Psoas muscle (tissue), 8 donors: ENCODE measurements around the gene PMP22. TPM values are rescaled to one million over a fixed set of nuclear protein-coding genes. Genes with fewer than 3 reads are reported as not detected.

ENCODE experiments used
- ATAC-seq, 4 donors: fragments of 200-7000 bp; cut with Tn5 transposase; one replicate each; pipeline ENCODE4 v1.9.1; 2020; ENCODE audit warnings: moderate library complexity in 3 of 4, mild to moderate bottlenecking in 2 of 4
- DNase-seq, 2 donors: peaks; one replicate each; pipeline ENCODE4 v3.0.0-alpha.2; 2020
- H3K27ac ChIP-seq: fragments of 200-600 bp; one replicate; pipeline ENCODE4 v1.8.0; 2022
- H3K27me3 ChIP-seq, 3 donors: fragments of 200-600 bp in 1 of 3; one replicate each; pipeline versions ENCODE4 v1.6.1 to v1.8.0; 2013 to 2022; ENCODE audit warnings: low read length in 2 of 3, mild to moderate bottlenecking in 2 of 3, moderate library complexity in 1 of 3; ENCODE audit not compliant: insufficient read depth in 3 of 3
- H3K36me3 ChIP-seq, 2 donors: fragments of 200-600 bp in 1 of 2; one replicate each; pipeline versions ENCODE4 v1.6.1 to v1.8.0; 2013 to 2022; ENCODE audit warnings: low read depth in 1 of 2, mild to moderate bottlenecking in 1 of 2, moderate library complexity in 1 of 2; ENCODE audit not compliant: insufficient read depth in 1 of 2
- H3K4me1 ChIP-seq: fragments of 200-600 bp; one replicate; pipeline ENCODE4 v1.8.0; 2022
- H3K4me3 ChIP-seq: fragments of 200-600 bp; one replicate; pipeline ENCODE4 v1.8.0; 2022; ENCODE audit warnings: mild to moderate bottlenecking
- H3K9me3 ChIP-seq: fragments of 200-600 bp; one replicate; pipeline ENCODE4 v1.8.0; 2022
- CTCF ChIP-seq: fragments of 200-600 bp; IDR thresholded peaks from one replicate; pipeline ENCODE4 v1.8.0; 2022; ENCODE audit warnings: antibody characterized with exemption
- WGBS, 3 donors: extraction: QIAGEN DNeasy Blood & Tissue Kit; methylation state at CpG; one replicate each; pipeline versions ENCODE4 v1.1.6 to v1.1.7; 2013; 5-methylcytosine and 5-hydroxymethylcytosine counted together
- intact Hi-C, 2 donors: fragments of 100-400 bp; cut with DNase I; formaldehyde crosslinking; loops; one replicate each; pipeline versions ENCODE4 v1.11.0 to v1.14.2; 2022
- polyA plus RNA-seq, 3 donors: library from polyadenylated mRNA; stranded (reverse); fragments of 200-250 nt; gene quantifications; one replicate each; pipeline ENCODE4 v1.2.3, GENCODE V29; 2013
- total RNA-seq, 4 donors: library from RNA; stranded (reverse); fragmentation: NEBNext Ultra II Directional in 2 of 4; extraction: Animal tissue kit (Norgen Biotek cat#: 25700) in 2 of 4; gene quantifications; one replicate each; pipeline versions ENCODE4 v1.2.1 to v1.2.4, GENCODE V29; 2021 to 2023
- donor health status: healthy with polysubstance abuse.
- donor health status: DM: no; HTN: no; CAD: no; lungs with moderate emphysema.
- donor health status: Bipolar disorder and iron deficiency.
- donor health status: healthy.
- donor health status: DM: yes; HTN: yes; CAD: no.
- donor health status: DM: no; HTN: no; CAD: no.
- donor health status: DM: no; HTN: no; CAD: no.
- donor health status: DM: yes; HTN: yes; CAD: no.

PMP22 gene
- total and polyA plus RNA-seq, 7 donors: 39.3 to 317 (median 195) TPM

- DNase-seq (no peak), ATAC-seq (no peak)
- no peak overlapping the region for H3K4me3 ChIP-seq
- no peaks in the 10 kb centered on the region for H3K27me3 ChIP-seq
- WGBS, 3 donors: 44 to 64% (median 47%) methylated on average over 2 of the region's 2 CpGs
- no peaks in the 10 kb centered on the region for H3K9me3 ChIP-seq
- H3K36me3 ChIP-seq: no peaks in the 10 kb centered on the region
- TF ChIP-seq CTCF: no peak
- H3K4me1 ChIP-seq: no peaks in the 10 kb centered on the region
- intact Hi-C loops: no loop called here
- no peak overlapping the region for H3K27ac ChIP-seq
Measured at GRCh38 chr17:15284537-15284936, 19.4 kb upstream of the PMP22 start.

- H3K4me1 ChIP-seq: no peaks in the 10 kb centered on the region
- no peaks in the 10 kb centered on the region for H3K27me3 ChIP-seq
- ATAC-seq: no peak
- H3K9me3 ChIP-seq: no peaks in the 10 kb centered on the region
- no peak for DNase-seq
- no peak overlapping the region for H3K27ac ChIP-seq
- no peak for TF ChIP-seq CTCF
- no peaks in the 10 kb centered on the region for H3K36me3 ChIP-seq
- H3K4me3 ChIP-seq: no peak overlapping the region
- 69 to 82% (median 72%) methylated on average over 6 of the region's 6 CpGs for WGBS, 3 donors
- intact Hi-C loops: no loop called here
Measured at GRCh38 chr17:15284107-15284506, 19.0 kb upstream of the PMP22 start.

GRCh38 chr17:15281909-15282308, 16.8 kb upstream of the PMP22 start:
- no peaks in the 10 kb centered on the region for H3K36me3 ChIP-seq
- 82 to 87% (median 83%) methylated on average over 3 of the region's 3 CpGs for WGBS, 3 donors
- no peak overlapping the region for H3K4me3 ChIP-seq
- intact Hi-C loops: no loop called here
- H3K4me1 ChIP-seq: no peaks in the 10 kb centered on the region
- DNase-seq: no peak
- TF ChIP-seq CTCF: no peak
- no peak for ATAC-seq
- no peaks in the 10 kb centered on the region for H3K9me3 ChIP-seq
- no peaks in the 10 kb centered on the region for H3K27me3 ChIP-seq
- no peak overlapping the region for H3K27ac ChIP-seq

GRCh38 chr17:15278924-15279477, 13.9 kb upstream of the PMP22 start:
- no peaks in the 10 kb centered on the region for H3K4me1 ChIP-seq
- no peaks in the 10 kb centered on the region for H3K36me3 ChIP-seq
- no peaks in the 10 kb centered on the region for H3K27me3 ChIP-seq
- ATAC-seq (peak in 3 of 4 donors; percentile 51 to 54 (median 53)), DNase-seq (no peak)
- H3K4me3 ChIP-seq: no peak overlapping the region
- no peak overlapping the region for H3K27ac ChIP-seq
- intact Hi-C loops: no loop called here
- 64 to 69% (median 66%) methylated on average over 2 of the region's 2 CpGs for WGBS, 3 donors
- no peak for TF ChIP-seq CTCF
- no peaks in the 10 kb centered on the region for H3K9me3 ChIP-seq

- WGBS, 3 donors: 24 to 53% (median 48%) methylated on average over 6 of the region's 6 CpGs
- Histone ChIP-seq H3K27me3 (no peaks in the 10 kb centered on the region), H3K27ac (no peak overlapping the region), H3K4me1 (no peaks in the 10 kb centered on the region), H3K9me3 (no peaks in the 10 kb centered on the region), H3K36me3 (no peaks in the 10 kb centered on the region), H3K4me3 (no peak overlapping the region)
- DNase-seq: no peak
- no peak for TF ChIP-seq CTCF
- intact Hi-C loops: no loop called here
- no peak for ATAC-seq
Measured at GRCh38 chr17:15278380-15278779, 13.3 kb upstream of the PMP22 start.
